Immature natural killer cell (primary cell): ENCODE data around the gene RASAL2. TPM values are rescaled to one million over a fixed set of nuclear protein-coding genes. Genes with fewer than 3 reads are reported as not detected.

Source experiments
- DNase-seq, 3 donors: peaks; one replicate each; pipeline ENCODE4 v3.0.0; 2022; ENCODE audit warnings: mixed read lengths in 1 of 3
- H3K27ac Mint-ChIP-seq, 6 donors: one replicate each; pipeline ENCODE4 v1.8.0; 2020; ENCODE audit warnings: mixed read lengths in 6 of 6, mild to moderate bottlenecking in 5 of 6, inconsistent platforms in 4 of 6, moderate library complexity in 3 of 6
- H3K27me3 Mint-ChIP-seq, 3 donors: one replicate each; pipeline ENCODE4 v1.8.0; 2020 to 2021; ENCODE audit warnings: low read depth in 3 of 3, mild to moderate bottlenecking in 3 of 3, mixed read lengths in 3 of 3, moderate library complexity in 3 of 3, inconsistent platforms in 1 of 3
- H3K36me3 Mint-ChIP-seq, 3 donors: one replicate each; pipeline ENCODE4 v1.8.0; 2020; ENCODE audit warnings: mixed read lengths in 3 of 3, inconsistent platforms in 2 of 3, mild to moderate bottlenecking in 2 of 3
- H3K4me1 Mint-ChIP-seq, 2 donors: one replicate each; pipeline ENCODE4 v1.8.0; 2020; ENCODE audit warnings: inconsistent platforms in 2 of 2, mild to moderate bottlenecking in 2 of 2, mixed read lengths in 2 of 2, moderate library complexity in 1 of 2
- H3K4me3 Mint-ChIP-seq, 5 donors: one replicate each; pipeline ENCODE4 v1.8.0; 2020; ENCODE audit warnings: mild to moderate bottlenecking in 5 of 5, mixed read lengths in 5 of 5, inconsistent platforms in 3 of 5, moderate library complexity in 3 of 5
- H3K9me3 Mint-ChIP-seq, 6 donors: one replicate each; pipeline ENCODE4 v1.8.0; 2020; ENCODE audit warnings: mild to moderate bottlenecking in 6 of 6, mixed read lengths in 6 of 6, inconsistent platforms in 4 of 6, moderate library complexity in 3 of 6
- polyA plus RNA-seq, 3 donors: library from polyadenylated mRNA; unstranded; fragments of 300-500 nt; fragmentation: Illumina TruSeq; gene quantifications; one replicate each; pipeline ENCODE4 v1.2.3, GENCODE V29; 2021

The RASAL2 gene
- polyA plus RNA-seq, 3 donors from 2014 or later = not detected

GRCh38 chr1:178457651-178458050 lies 363.7 kb downstream of the RASAL2 start:
- H3K27ac Mint-ChIP-seq = no peak overlapping the region
- no peaks in the 10 kb centered on the region for H3K4me1 Mint-ChIP-seq
- no peak for DNase-seq

GRCh38 chr1:178458203-178458602 lies 364.3 kb downstream of the RASAL2 start:
- Mint-ChIP-seq H3K4me1 (no peaks in the 10 kb centered on the region), H3K27ac (no peak overlapping the region), H3K27me3 (no peaks in the 10 kb centered on the region), H3K36me3 (no peaks in the 10 kb centered on the region), H3K9me3 (peaks cover 0 to 3% (median 0%) of the 10 kb centered on the region in 6 donors), H3K4me3 (no peak overlapping the region)
- DNase-seq = no peak

More at GRCh38 chr1:178457651-178458050, 363.7 kb downstream of the RASAL2 start:
- no peak overlapping the region for H3K4me3 Mint-ChIP-seq
- H3K9me3 Mint-ChIP-seq = peaks cover 0 to 3% (median 0%) of the 10 kb centered on the region in 6 donors
- H3K27me3 Mint-ChIP-seq = no peaks in the 10 kb centered on the region
- no peaks in the 10 kb centered on the region for H3K36me3 Mint-ChIP-seq

GRCh38 chr1:178461104-178461503 lies 367.2 kb downstream of the RASAL2 start:
- no peak overlapping the region for H3K4me3 Mint-ChIP-seq

GRCh38 chr1:178461701-178462100 lies 367.8 kb downstream of the RASAL2 start:
- no peaks in the 10 kb centered on the region for H3K36me3 Mint-ChIP-seq
- peaks cover 0 to 4% (median 0%) of the 10 kb centered on the region in 6 donors for H3K9me3 Mint-ChIP-seq
- no peaks in the 10 kb centered on the region for H3K4me1 Mint-ChIP-seq
- no peak for DNase-seq
- no peak overlapping the region for H3K27ac Mint-ChIP-seq
- no peak overlapping the region for H3K4me3 Mint-ChIP-seq
- H3K27me3 Mint-ChIP-seq = no peaks in the 10 kb centered on the region

More at GRCh38 chr1:178461104-178461503, 367.2 kb downstream of the RASAL2 start:
- Mint-ChIP-seq H3K9me3 (peaks cover 0 to 5% (median 0%) of the 10 kb centered on the region in 6 donors), H3K4me1 (no peaks in the 10 kb centered on the region), H3K27ac (peak overlapping the region in 1 of 6 donors; percentile 43), H3K36me3 (no peaks in the 10 kb centered on the region), H3K27me3 (no peaks in the 10 kb centered on the region)
- no peak for DNase-seq

GRCh38 chr1:178464141-178464540 lies 370.2 kb downstream of the RASAL2 start:
- H3K9me3 Mint-ChIP-seq = peaks cover 0 to 4% (median 1%) of the 10 kb centered on the region in 6 donors
- H3K4me1 Mint-ChIP-seq = no peaks in the 10 kb centered on the region
- no peak overlapping the region for H3K4me3 Mint-ChIP-seq
- no peak for DNase-seq
- no peaks in the 10 kb centered on the region for H3K27me3 Mint-ChIP-seq
- no peaks in the 10 kb centered on the region for H3K36me3 Mint-ChIP-seq
- no peak overlapping the region for H3K27ac Mint-ChIP-seq

GRCh38 chr1:178464566-178464965 lies 370.7 kb downstream of the RASAL2 start:
- H3K27me3 Mint-ChIP-seq = no peaks in the 10 kb centered on the region
- DNase-seq = no peak
- no peaks in the 10 kb centered on the region for H3K4me1 Mint-ChIP-seq
- no peaks in the 10 kb centered on the region for H3K36me3 Mint-ChIP-seq
- no peak overlapping the region for H3K27ac Mint-ChIP-seq
- H3K4me3 Mint-ChIP-seq = no peak overlapping the region
- peaks cover 0 to 4% (median 1%) of the 10 kb centered on the region in 6 donors for H3K9me3 Mint-ChIP-seq

- Mint-ChIP-seq H3K27ac (no peak overlapping the region), H3K9me3 (peaks cover 0 to 4% (median 1%) of the 10 kb centered on the region in 6 donors), H3K4me1 (no peaks in the 10 kb centered on the region), H3K4me3 (no peak overlapping the region), H3K36me3 (no peaks in the 10 kb centered on the region), H3K27me3 (no peaks in the 10 kb centered on the region)
- DNase-seq = no peak
Measured at GRCh38 chr1:178465011-178465410, 371.1 kb downstream of the RASAL2 start.

GRCh38 chr1:178467837-178468236 lies 373.9 kb downstream of the RASAL2 start:
- no peaks in the 10 kb centered on the region for H3K36me3 Mint-ChIP-seq
- H3K27ac Mint-ChIP-seq = no peak overlapping the region
- no peak overlapping the region for H3K4me3 Mint-ChIP-seq
- no peaks in the 10 kb centered on the region for H3K27me3 Mint-ChIP-seq
- no peak for DNase-seq
- H3K4me1 Mint-ChIP-seq = no peaks in the 10 kb centered on the region
- peaks cover 0 to 4% (median 1%) of the 10 kb centered on the region in 6 donors for H3K9me3 Mint-ChIP-seq

GRCh38 chr1:178470411-178470960 lies 376.6 kb downstream of the RASAL2 start:
- Mint-ChIP-seq H3K4me1 (no peaks in the 10 kb centered on the region), H3K27me3 (peaks cover 0 to 1% (median 1%) of the 10 kb centered on the region in 3 donors), H3K36me3 (no peaks in the 10 kb centered on the region), H3K4me3 (no peak overlapping the region), H3K9me3 (peaks cover 0 to 2% (median 0%) of the 10 kb centered on the region in 6 donors), H3K27ac (no peak overlapping the region)
- no peak for DNase-seq

- H3K4me3 Mint-ChIP-seq = no peak overlapping the region
- no peaks in the 10 kb centered on the region for H3K4me1 Mint-ChIP-seq
- no peaks in the 10 kb centered on the region for H3K36me3 Mint-ChIP-seq
- H3K27ac Mint-ChIP-seq = no peak overlapping the region
- H3K9me3 Mint-ChIP-seq = no peaks in the 10 kb centered on the region
- peaks cover 0 to 1% (median 1%) of the 10 kb centered on the region in 3 donors for H3K27me3 Mint-ChIP-seq
- DNase-seq = no peak
Measured at GRCh38 chr1:178472531-178472930, 378.6 kb downstream of the RASAL2 start.

- DNase-seq = no peak
- Mint-ChIP-seq H3K4me3 (no peak overlapping the region), H3K36me3 (no peaks in the 10 kb centered on the region), H3K27me3 (peaks cover 0 to 1% (median 1%) of the 10 kb centered on the region in 3 donors), H3K9me3 (no peaks in the 10 kb centered on the region), H3K27ac (no peak overlapping the region), H3K4me1 (no peaks in the 10 kb centered on the region)
Measured at GRCh38 chr1:178477373-178477772, 383.5 kb downstream of the RASAL2 start.

- H3K36me3 Mint-ChIP-seq = no peaks in the 10 kb centered on the region
- no peak overlapping the region for H3K27ac Mint-ChIP-seq
- H3K27me3 Mint-ChIP-seq = peaks cover 0 to 1% (median 1%) of the 10 kb centered on the region in 3 donors
- no peak overlapping the region for H3K4me3 Mint-ChIP-seq
- H3K4me1 Mint-ChIP-seq = no peaks in the 10 kb centered on the region
- DNase-seq = no peak
- no peaks in the 10 kb centered on the region for H3K9me3 Mint-ChIP-seq
Measured at GRCh38 chr1:178477841-178478240, 383.9 kb downstream of the RASAL2 start.

- DNase-seq = no peak
- Mint-ChIP-seq H3K9me3 (no peaks in the 10 kb centered on the region), H3K27ac (no peak overlapping the region), H3K4me1 (peaks cover 0 to 3% of the 10 kb centered on the region in 2 donors), H3K4me3 (no peak overlapping the region), H3K36me3 (no peaks in the 10 kb centered on the region), H3K27me3 (peaks cover 0 to 4% (median 0%) of the 10 kb centered on the region in 3 donors)
Measured at GRCh38 chr1:178483251-178483957, 389.5 kb downstream of the RASAL2 start.

GRCh38 chr1:178484698-178485225 lies 390.9 kb downstream of the RASAL2 start:
- Mint-ChIP-seq H3K27me3 (peaks cover 0 to 4% (median 0%) of the 10 kb centered on the region in 3 donors), H3K4me1 (peaks cover 0 to 3% of the 10 kb centered on the region in 2 donors), H3K9me3 (no peaks in the 10 kb centered on the region), H3K36me3 (no peaks in the 10 kb centered on the region), H3K4me3 (no peak overlapping the region), H3K27ac (peak overlapping the region in 1 of 6 donors; percentile 7)
- DNase-seq = no peak
